Left cardiac atrium (tissue), 4 donors: ENCODE data around the gene C5orf46. TPM values are rescaled to one million over a fixed set of nuclear protein-coding genes. Genes with fewer than 3 reads are reported as not detected.
"Not testable (repeated sequence)": the region's sequence is repeated elsewhere in the genome, so short reads cannot be mapped to it uniquely, and the experiment has no call there.

Experiments used
- ATAC-seq, 2 donors: fragments of 200-7000 bp; cut with Tn5 transposase; one replicate each; pipeline ENCODE4 v1.9.1; 2020; ENCODE audit warnings: mild to moderate bottlenecking in 2 of 2, moderate library complexity in 2 of 2
- DNase-seq: peaks from one replicate; pipeline ENCODE4 v3.0.0-alpha.2; 2020
- intact Hi-C, 2 donors: fragments of 100-400 bp; cut with DNase I; formaldehyde crosslinking; loops; one replicate each; pipeline versions ENCODE4 v1.14.1 to v1.15.1; 2022 to 2023
- total RNA-seq, 2 donors: library from RNA; stranded (reverse); fragmentation: NEBNext Ultra II Directional; extraction: Animal tissue kit (Norgen Biotek cat#: 25700); gene quantifications; one replicate each; pipeline ENCODE4 v1.2.1, GENCODE V29; 2021
- donor health status: DM: no; HTN: yes; CAD: no.
- donor health status: DM: no; HTN: yes; CAD: no; lungs with severe emphysema.
- donor health status: DM: yes; HTN: yes; CAD: no.
- donor health status: Dilated cardiomyopathy.

The C5orf46 gene
- total RNA-seq, 2 donors from 2014 or later, result 1.0 to 2.7 TPM

GRCh38 chr5:147901599-147902039 lies 4.7 kb downstream of the C5orf46 start:
- no peak for ATAC-seq
- intact Hi-C loops, result no loop called here
- no peak for DNase-seq

DNA sequence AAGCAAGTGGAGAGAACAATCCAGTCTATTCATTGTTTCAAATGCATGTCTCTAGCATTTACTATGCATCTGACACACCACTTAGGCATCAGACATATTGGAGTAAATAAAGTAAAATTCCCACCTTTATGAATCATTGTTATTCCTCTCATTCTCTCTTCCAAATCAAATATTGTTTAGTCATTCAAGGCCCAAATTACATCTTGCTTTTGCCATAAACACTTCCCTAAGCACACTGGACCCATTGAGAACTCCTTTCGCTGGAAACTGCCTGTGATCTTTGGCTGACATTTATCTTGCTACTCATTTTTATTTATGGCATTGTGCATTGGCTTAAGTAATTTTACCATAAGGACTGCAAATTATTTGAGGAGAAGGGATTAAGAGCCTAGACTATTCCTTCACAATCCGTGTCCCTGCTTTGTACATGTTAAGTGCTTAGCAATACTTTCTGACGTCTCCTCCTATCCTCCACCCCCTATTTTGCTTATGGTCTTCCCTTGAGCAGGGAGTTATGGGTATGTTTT lies 7.4 kb downstream of the C5orf46 start:
- intact Hi-C loops, result no loop called here
- DNase-seq (no peak), ATAC-seq (no peak)

DNA sequence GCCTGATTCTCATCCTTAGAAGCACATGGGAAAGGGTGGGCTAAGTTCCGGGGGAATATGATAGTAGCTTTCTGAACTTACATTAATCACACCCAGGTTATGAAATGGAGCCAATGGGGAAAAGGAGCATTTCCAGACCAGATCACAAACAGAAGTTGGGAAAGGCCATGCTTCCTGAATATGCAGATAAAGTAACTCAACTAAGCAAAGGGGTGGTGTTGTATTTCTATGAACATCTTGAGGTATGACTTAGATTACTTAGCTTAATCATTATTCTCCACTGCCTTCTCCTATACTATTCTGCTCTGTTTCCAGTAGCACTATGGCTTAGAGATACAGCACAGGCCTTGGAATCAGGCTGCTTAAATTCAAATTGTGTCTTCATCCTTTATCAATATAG lies 10.5 kb downstream of the C5orf46 start:
- intact Hi-C loops, result no loop called here
- no peak for DNase-seq
- ATAC-seq, result no peak

- no peak for DNase-seq
- ATAC-seq, result no peak
- intact Hi-C loops, result no loop called here
These were observed 12.5 kb downstream of the C5orf46 start for GRCh38 chr5:147893820-147894219.

DNA sequence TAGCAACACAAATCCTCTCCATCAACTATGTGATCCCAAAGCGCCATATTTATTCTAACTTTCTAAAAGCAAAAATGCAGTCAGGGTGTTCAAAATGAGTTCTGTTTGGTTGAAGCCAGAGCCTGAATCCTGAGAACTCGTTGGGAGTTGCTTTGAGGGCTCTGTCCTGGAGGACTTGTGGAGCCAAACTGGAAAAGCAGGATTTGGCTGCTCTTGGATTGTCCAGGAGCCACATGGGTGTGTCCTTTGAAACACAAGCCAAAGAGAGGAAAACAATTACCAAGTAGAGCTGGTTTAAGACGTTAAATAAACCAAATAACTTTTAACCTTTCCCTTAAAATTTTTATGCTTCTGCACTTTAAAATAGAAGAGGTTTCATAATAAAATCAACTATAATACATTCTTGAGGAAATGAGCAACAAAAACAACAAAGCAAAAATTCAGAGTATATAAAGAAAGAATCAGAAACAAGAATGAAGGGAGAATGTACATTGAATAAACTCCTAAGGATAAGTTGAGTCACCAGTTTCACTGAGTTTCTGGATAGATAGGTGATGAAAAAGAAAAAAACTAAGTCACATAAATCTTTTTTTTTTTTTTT lies 13.5 kb downstream of the C5orf46 start:
- ATAC-seq (no peak), DNase-seq (no peak)
- intact Hi-C loops, result no loop called here

DNA sequence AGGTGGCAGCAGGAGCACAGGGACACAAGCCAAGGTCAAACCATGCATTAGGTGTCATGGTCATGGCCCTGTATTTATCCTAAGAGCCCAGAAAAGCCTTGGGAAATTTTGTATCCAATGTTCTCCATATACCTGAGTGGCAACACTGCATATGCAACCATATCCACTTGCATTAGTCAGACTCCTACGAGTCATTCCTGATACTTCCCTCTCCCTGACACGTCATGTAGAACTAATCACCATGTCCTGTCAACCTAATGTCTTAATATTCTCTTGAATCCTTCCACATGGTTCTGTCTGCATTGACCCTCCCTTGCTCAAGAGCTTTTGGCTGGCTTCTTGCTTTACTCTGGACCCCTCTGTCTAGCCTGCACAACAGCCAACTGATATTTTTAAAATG lies 18.4 kb downstream of the C5orf46 start:
- DNase-seq (no peak), ATAC-seq (no peak)
- intact Hi-C loops, result loop anchor here (1.0 to 2.0 kb wide), 2 partner anchors 45 to 47 kb away; no protein-coding TSS in a partner anchor

DNA sequence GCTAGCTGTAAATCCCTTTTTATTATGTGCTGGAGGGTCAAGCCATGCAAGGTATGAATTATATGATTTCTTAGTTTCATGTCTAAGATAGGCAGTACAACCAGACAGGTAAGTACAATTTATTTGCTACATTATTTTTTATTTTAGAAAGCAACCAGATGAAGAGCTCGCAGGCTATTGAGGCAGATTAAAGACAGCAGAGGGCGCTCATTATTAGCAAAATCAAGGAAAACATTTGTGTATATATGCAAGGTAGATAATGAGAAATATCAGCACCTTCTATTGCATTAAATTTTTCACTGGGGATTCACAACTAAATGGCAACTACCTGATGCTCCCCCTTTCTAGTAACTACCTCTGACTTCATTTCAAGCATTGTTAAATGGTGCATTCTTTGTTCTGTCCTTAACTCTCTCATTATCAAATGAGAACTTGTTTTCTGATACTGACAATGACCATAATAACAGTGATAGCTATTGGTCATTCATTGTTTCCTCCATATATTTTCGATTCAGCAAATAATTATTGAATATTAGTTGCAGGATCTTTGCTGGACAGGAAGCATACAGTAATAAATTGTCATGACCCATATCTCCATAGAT lies 19.2 kb downstream of the C5orf46 start:
- ATAC-seq (no peak), DNase-seq (no peak)
- intact Hi-C loops, result loop anchor here in 1 of 2 donors (2.0 kb wide), 1 partner anchor 48 kb away; no protein-coding TSS in a partner anchor

GRCh38 chr5:147882586-147883313 lies 23.6 kb downstream of the C5orf46 start:
- DNase-seq (no peak), ATAC-seq (peak; percentile 81 to 86)
- intact Hi-C loops, result no loop called here

DNA sequence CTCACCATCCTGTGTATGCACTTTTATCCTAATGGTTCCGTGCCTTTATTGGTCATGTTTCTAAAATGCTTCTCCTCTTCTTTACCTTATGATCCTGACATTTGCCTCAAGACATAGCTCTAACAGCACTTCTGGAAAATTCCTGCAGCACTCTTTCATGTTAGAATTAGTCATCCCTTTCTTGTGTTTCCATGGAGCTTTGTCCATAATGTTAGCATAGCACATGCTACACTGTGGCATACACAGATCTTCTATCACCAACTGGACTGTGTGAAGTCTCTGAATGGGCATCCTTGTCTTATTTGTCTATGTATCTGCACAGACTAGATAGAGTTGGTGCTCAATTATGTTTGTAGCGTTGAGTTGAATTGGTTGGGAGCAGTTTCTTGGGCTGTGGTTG lies 25.9 kb downstream of the C5orf46 start:
- DNase-seq (no peak), ATAC-seq (no peak)
- intact Hi-C loops, result no loop called here

- intact Hi-C loops, result no loop called here
- no peak for DNase-seq
- no peak for ATAC-seq
These were observed 26.6 kb downstream of the C5orf46 start for GRCh38 chr5:147879784-147880183.

DNA sequence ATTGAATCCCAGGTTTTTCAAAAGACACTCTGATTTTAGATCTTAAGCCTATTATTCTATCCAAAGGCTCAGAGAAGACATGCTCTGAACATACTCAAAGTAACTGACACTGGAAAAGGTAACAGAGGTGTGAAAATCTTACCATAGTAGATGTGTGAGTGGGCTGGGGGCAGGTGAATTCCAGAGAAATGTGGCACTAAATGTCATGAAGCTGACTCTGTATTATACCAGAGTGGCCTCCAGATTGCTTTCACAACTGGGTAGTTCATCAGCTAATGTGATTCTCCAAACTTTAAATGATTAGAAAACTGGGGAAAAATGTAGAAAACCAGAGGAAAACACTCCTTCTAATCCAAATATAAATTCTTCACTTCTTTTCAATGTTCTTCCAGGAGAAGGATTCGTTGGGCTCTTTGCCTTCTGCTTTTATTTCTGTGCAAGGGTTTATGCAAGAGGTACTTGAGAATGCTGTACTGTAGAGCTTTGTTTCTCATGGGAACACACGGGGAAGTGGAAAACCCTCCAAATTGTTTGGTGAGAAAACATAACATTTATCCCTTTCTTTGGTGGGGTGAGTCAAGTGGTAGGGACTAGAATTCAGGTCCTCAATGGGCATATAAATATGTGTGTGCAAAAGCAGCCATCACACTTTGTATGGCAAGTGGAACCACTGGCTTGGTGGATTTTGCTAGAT lies 28.1 kb downstream of the C5orf46 start, which contains the start of gene SCGB3A2:
TSS of gene SCGB3A2 (plus strand) at position 646 of the 694 bp plus-strand sequence. CDS start 93 bp downstream, outside the sequence.
- DNase-seq, result no peak
- intact Hi-C loops, result no loop called here
- ATAC-seq, result no peak

DNA sequence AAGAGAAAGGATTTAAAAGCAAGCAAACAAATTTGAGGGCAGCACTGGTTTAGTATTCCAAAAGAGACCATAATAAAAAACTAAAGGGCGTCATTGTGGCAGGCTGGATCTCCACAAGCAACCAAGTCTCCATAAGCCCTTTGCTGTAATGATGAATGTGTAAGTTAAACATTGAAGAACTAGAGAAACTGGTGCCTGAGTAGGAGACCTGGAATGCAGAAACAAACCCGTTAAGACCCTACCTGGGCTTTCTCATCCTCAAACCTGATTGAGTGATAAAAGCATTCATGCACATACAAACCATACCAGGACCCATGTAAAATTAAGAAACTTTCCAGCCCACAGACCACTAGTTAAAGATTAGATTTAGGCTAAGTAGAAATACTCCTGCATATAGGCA lies 29.7 kb downstream of the C5orf46 start:
- DNase-seq (no peak), ATAC-seq (no peak)
- intact Hi-C loops, result no loop called here

DNA sequence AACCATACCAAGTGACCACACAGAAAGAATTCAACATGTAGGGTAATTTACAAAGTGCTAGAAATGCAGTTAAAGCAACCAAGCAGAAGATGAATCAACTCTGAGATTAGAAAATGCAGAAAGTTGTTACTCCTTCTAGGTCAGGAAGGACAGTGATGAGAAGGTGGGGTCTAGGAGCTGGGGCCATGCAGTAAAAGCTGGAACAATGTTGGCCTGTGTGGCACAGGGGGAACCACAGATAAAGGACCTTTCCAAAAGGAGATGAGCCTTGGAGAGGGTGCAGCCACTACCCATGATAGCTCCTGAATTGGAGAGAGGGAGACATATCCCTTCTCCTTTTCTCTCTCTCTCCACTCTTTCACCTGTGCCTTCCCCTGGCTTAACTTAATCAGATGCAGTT lies 30.2 kb downstream of the C5orf46 start:
- ATAC-seq, result no peak
- DNase-seq, result no peak
- intact Hi-C loops, result no loop called here

DNA sequence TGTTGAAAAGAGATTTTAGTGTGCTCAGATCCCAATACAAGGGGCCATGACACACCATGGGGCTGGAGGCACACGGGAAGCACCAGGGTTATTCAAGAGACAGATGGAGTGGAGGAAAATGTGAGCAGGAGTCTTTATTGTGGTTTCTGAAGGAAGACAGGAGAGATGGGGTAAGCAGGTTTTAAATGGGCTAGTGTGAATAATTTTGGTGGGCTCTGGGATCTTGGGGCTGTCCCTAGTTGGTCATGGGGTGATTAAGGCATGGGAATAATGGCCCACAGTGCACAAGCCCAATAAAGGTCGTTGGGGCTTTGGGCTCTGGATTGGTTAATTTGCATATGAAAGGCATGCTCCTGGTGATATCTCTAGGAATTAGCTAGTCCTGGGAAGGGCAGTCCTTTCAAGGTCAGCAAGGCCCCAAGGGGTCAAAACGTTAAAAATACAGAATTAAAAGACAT lies 31.4 kb downstream of the C5orf46 start:
- intact Hi-C loops, result no loop called here
- ATAC-seq (no peak), DNase-seq (no peak)

DNA sequence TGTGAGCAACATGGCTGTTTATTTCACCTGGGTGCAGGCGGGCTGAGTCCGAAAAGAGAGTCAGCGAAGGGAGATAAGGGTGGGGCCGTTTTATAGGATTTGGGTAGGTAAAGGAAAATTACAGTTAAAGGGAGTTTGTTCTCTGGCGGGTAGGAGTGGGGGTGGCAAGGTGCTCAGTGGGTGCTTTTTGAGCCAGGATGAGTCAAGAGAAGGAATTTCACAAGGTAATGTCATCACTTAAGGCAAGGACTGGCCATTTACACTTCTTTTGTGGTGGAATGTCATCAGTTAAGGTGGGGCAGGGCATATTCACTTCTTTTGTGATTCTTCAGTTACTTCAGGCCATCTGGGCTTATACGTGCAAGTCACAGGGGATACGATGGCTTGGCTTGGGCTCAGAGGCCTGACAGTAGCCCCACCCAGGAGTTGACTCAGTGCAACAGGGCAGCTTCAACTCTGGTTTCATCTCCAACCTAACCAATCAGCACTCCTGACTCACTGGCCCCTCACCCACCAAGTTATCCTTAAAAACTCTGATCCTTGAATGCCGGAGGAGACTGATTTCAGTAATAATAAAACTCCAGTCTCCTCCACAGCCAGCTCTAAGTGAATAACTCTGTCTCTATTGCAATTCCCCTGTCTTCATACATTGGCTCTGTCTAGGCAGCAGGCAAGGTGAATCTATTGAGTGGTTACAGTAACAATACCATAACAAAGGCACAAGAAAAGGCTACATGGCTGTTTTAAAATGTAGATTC lies 32.0 kb downstream of the C5orf46 start:
- ATAC-seq, DNase-seq, intact Hi-C loops: not testable (repeated sequence)

DNA sequence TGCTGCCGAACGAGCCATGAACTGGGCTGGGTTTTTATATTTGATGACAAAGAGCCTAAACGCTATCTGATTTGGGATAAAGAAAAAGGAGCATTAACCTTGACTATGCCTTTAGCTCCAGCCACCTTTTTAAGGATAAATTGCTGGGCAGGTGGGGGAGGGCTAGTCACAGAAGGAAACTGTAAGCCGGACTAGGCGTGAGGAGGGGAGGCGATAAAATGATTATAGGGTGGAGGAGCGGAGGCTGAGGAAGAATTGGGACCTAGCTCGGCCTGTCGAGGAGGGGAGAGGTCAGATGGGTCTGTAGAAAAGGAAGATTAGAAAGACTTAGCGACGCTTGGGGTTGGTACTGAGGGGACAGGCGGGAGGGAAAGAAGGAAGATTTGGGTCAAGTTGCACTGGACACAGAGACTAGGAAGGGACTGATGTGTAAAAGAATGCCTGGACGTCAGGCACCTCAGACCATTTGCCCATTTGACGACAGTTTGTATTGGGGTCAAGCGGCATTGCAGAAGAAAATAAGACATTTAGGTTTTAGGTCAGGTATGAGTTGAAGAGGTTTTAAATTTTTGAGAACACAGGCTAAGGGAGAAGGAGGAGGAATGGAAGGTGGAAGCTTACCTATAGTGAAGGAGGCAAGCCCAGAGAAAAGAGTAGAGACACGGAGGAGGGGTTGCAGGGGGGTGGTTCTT lies 33.4 kb downstream of the C5orf46 start:
- ATAC-seq, DNase-seq, intact Hi-C loops: not testable (repeated sequence)

- DNase-seq, ATAC-seq, intact Hi-C loops: not testable (repeated sequence)
These were observed 34.3 kb downstream of the C5orf46 start for GRCh38 chr5:147871980-147872549.

DNA sequence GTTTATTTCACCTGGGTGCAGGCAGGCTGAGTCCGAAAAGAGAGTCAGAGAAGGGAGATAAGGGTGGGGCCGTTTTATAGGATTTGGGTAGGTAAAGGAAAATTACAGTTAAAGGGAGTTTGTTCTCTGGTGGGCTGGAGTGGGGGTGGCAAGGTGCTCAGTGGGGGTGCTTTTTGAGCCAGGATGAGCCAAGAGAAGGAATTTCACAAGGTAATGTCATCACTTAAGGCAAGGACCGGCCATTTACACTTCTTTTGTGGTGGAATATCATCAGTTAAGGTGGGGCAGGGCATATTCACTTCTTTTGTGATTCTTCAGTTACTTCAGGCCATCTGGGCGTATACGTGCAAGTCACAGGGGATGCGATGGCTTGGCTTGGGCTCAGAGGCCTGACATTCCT lies 36.4 kb downstream of the C5orf46 start:
- ATAC-seq, DNase-seq, intact Hi-C loops: not testable (repeated sequence)
